Epithelial cell of prostate (primary cell): ENCODE data around the gene ZNF296.

ENCODE experiments used
- DNase-seq: peaks from one replicate; pipeline ENCODE4 v3.0.0-alpha.2; 2011; ENCODE audit warnings: low read depth, low spot score
- H3K27ac ChIP-seq: fragments of 450-650 bp; 2 replicates; pipeline ENCODE4 v1.5.1; 2017; ENCODE audit warnings: mild to moderate bottlenecking

The ZNF296 gene

GRCh38 chr19:45103508-45104319 lies 27.4 kb upstream of the ZNF296 start:
- no peak overlapping the region for H3K27ac ChIP-seq
- DNase-seq, result no peak

GRCh38 chr19:45103156-45103507 lies 26.9 kb upstream of the ZNF296 start:
- no peak overlapping the region for H3K27ac ChIP-seq
- no peak for DNase-seq

- DNase-seq, result no peak
- H3K27ac ChIP-seq, result no peak overlapping the region
Measured at GRCh38 chr19:45102481-45102880, 26.2 kb upstream of the ZNF296 start.

- no peak for DNase-seq
- no peak overlapping the region for H3K27ac ChIP-seq
Measured at GRCh38 chr19:45101806-45102205, 25.5 kb upstream of the ZNF296 start.

- no peak overlapping the region for H3K27ac ChIP-seq
- no peak for DNase-seq
Measured at GRCh38 chr19:45100846-45101252, 24.6 kb upstream of the ZNF296 start.

- no peak for DNase-seq
- peak overlapping the region; percentile 63 for H3K27ac ChIP-seq
Measured at GRCh38 chr19:45100201-45100600, 23.9 kb upstream of the ZNF296 start.

- H3K27ac ChIP-seq, result peak overlapping the region; percentile 63
- DNase-seq, result no peak
Measured at GRCh38 chr19:45099467-45100191, 23.4 kb upstream of the ZNF296 start.

- no peak for DNase-seq
- peak overlapping the region; percentile 63 for H3K27ac ChIP-seq
Measured at GRCh38 chr19:45098521-45099466, 22.5 kb upstream of the ZNF296 start.

GRCh38 chr19:45097776-45098520 lies 21.7 kb upstream of the ZNF296 start:
- peak overlapping the region; percentile 63 for H3K27ac ChIP-seq

GRCh38 chr19:45097450-45097775 lies 21.1 kb upstream of the ZNF296 start:
- H3K27ac ChIP-seq, result no peak overlapping the region
- DNase-seq, result no peak

More at GRCh38 chr19:45097776-45098520, 21.7 kb upstream of the ZNF296 start:
- DNase-seq, result peak; percentile 66

GRCh38 chr19:45096700-45097099 lies 20.4 kb upstream of the ZNF296 start:
- H3K27ac ChIP-seq, result no peak overlapping the region
- no peak for DNase-seq

- H3K27ac ChIP-seq, result no peak overlapping the region
Measured at GRCh38 chr19:45095496-45096413, 19.5 kb upstream of the ZNF296 start.

GRCh38 chr19:45094707-45095106 lies 18.4 kb upstream of the ZNF296 start:
- DNase-seq, result no peak
- no peak overlapping the region for H3K27ac ChIP-seq

More at GRCh38 chr19:45095496-45096413, 19.5 kb upstream of the ZNF296 start:
- DNase-seq, result no peak

- DNase-seq, result no peak
- H3K27ac ChIP-seq, result no peak overlapping the region
Measured at GRCh38 chr19:45094137-45094536, 17.9 kb upstream of the ZNF296 start.

GRCh38 chr19:45092747-45093678 lies 16.7 kb upstream of the ZNF296 start, which contains the start of gene PPP1R37:
Gene PPP1R37, plus strand, starts transcription at chr19:45093179. Its CDS starts 147 bp downstream, at chr19:45093326.
- peak; percentile 89 for DNase-seq
- peak within 1 kb of the TSS; percentile 85 for H3K27ac ChIP-seq

GRCh38 chr19:45091031-45091923 lies 15.0 kb upstream of the ZNF296 start:
- peak overlapping the region; percentile 85 for H3K27ac ChIP-seq
- DNase-seq, result peak; percentile 94

GRCh38 chr19:45090606-45091005 lies 14.3 kb upstream of the ZNF296 start:
- no peak for DNase-seq
- peak overlapping the region; percentile 85 for H3K27ac ChIP-seq
